Astrocyte (in vitro differentiated cells and primary cell): ENCODE measurements around the gene ISX.

Source experiments
- CTCF ChIP-seq: IDR thresholded peaks from 2 replicates; pipeline ENCODE4 v1.5.1; 2011; ENCODE audit warnings: low read depth, mild to moderate bottlenecking, inconsistent platforms, low read length, moderate library complexity; ENCODE audit not compliant: insufficient read depth
- EZH2 ChIP-seq: IDR thresholded peaks from 2 replicates; pipeline ENCODE4 v1.6.1; 2012; ENCODE audit warnings: mild to moderate bottlenecking, low read length, inconsistent platforms; ENCODE audit not compliant: insufficient read depth

GRCh38 chr22:35066768-35067167 lies 810 bp downstream of the ISX start:
- TF ChIP-seq EZH2 (no peak), CTCF (no peak)
